ENCODE data around the gene ACOT7. TPM values are rescaled to one million over a fixed set of nuclear protein-coding genes. Genes with fewer than 3 reads are reported as not detected.

Gene ACOT7
- total RNA-seq, 1 donor from 2014 or later: 8.6 TPM

DNA sequence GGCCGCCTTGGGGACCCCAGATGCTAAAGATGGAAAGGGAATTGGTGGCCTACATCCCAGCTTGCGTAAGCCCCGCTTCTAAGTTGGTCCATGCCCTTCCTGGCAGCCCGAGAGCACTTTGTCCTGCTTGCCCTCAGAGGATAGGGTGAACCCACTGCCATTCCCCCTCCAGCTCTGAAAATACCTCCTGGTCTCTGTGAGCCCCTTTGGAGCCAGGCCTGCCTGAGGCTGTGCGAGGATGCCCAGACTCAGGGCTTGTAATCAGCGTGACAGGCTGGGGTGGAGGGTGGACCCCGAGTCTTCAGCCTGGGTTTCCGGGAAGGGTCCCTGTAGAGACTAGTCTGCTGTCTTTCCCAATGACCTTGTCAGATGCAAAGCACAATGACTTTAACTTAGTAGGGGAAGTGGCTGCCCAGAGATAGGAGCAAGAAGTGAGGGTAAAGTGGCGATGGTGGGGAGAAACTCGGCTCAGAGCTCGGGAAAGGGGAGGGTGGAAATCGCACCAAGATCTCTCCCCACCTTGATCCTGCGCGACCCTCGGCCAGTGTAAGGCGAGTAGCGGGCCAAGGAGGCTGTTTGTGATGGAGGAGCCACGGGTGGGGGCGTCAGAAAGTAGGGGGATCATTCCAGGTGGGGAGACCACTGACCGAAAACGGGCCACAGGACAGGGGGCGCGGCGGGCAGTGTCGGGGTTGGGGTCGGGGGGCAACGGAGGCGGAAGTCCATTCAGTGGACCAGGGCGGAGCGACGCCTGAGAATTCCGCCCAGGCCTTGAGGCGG is 152.3 kb downstream of the ACOT7 start:
- Histone ChIP-seq H3K4me1 (peaks cover 28% of the 10 kb centered on the region), H3K36me3 (no peaks in the 10 kb centered on the region), H3K4me3 (peak overlapping the region; percentile 50), H3K9me3 (replicated peaks) (no peaks in the 10 kb centered on the region), H3K27ac (replicated peaks) (no peak overlapping the region), H3K27me3 (ENCODE audit: low read depth) (peaks cover 75% of the 10 kb centered on the region)
- no peak for DNase-seq
- TF ChIP-seq, protein P1, sequence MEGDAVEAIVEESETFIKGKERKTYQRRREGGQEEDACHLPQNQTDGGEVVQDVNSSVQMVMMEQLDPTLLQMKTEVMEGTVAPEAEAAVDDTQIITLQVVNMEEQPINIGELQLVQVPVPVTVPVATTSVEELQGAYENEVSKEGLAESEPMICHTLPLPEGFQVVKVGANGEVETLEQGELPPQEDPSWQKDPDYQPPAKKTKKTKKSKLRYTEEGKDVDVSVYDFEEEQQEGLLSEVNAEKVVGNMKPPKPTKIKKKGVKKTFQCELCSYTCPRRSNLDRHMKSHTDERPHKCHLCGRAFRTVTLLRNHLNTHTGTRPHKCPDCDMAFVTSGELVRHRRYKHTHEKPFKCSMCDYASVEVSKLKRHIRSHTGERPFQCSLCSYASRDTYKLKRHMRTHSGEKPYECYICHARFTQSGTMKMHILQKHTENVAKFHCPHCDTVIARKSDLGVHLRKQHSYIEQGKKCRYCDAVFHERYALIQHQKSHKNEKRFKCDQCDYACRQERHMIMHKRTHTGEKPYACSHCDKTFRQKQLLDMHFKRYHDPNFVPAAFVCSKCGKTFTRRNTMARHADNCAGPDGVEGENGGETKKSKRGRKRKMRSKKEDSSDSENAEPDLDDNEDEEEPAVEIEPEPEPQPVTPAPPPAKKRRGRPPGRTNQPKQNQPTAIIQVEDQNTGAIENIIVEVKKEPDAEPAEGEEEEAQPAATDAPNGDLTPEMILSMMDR (IDR thresholded peaks at IDR 0.05; ENCODE audit: borderline replicate concordance): no peak
- intact Hi-C loops (cut with micrococcal nuclease): no loop called here

DNA sequence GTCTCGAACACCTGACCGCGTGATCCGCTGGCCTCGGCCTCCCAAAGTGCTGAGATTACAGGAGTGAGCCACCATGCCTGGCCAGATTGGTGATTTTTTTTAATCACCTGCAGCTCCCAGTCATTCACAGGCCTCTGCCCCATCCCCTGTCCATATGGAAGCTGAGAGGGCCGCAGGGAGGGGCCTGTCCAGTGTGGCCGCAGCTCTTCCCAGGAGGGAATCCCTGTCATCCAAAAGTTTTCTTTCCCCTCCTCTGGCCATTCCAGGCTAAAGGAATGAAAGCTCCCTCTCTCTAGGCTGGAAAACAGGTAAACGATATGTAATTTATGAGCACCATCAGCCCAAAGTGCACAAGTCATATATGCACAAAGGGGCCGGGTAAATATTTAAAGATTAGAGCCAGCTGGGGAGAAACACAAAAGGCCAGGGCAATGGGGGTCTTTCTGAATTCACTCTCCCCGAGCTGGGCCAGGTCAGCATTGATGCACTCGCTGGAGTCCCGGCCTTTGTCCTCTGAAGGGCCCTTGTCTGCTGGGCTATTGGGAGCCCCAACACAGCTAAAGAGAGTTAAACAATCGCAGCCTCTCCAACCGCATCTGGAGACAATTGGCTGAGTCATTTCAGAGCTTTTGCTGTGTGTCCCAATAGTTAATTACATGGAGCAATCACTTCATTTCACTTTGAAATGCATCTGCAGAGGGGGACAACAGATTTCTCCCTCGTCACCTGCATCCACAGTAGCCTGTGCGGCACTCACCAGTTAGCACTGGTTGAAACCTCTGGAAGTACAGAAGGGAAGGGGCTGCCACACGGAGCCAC is 153.4 kb downstream of the ACOT7 start:
- no peaks in the 10 kb centered on the region for H3K9me3 ChIP-seq (replicated peaks)
- peaks cover 22% of the 10 kb centered on the region for H3K4me1 ChIP-seq
- H3K27me3 ChIP-seq (ENCODE audit: low read depth): peaks cover 64% of the 10 kb centered on the region
- intact Hi-C loops (cut with micrococcal nuclease): no loop called here
- H3K27ac ChIP-seq (replicated peaks): no peak overlapping the region
- no peak for DNase-seq
- H3K36me3 ChIP-seq: no peaks in the 10 kb centered on the region
- TF ChIP-seq, protein P1 (IDR thresholded peaks at IDR 0.05; ENCODE audit: borderline replicate concordance): no peak
- H3K4me3 ChIP-seq: no peak overlapping the region

DNA sequence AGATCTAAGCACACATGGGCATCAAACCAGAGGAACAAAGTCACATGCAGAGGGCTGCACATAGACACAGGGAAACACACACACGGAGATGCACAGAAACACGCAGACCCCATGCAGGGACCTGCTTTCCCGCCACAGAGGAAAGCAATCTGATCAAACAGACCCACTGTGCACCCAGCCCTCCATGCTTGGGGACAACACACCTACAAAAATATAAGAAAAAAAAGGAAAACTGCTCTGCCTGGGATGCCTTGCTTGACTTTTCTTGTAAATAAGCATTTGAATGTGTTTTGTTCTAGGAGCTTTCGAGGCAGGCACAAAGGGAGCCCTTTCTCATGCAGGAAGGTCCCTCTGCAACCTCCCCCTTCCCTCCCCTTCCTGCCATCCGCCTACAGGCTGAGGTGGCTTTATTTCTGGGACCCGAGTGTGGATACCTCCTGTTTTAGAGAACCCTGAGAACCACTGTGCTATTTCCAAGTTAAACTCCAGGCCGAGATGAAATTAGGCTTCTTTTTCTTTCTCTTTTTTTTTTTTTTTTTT is 154.3 kb downstream of the ACOT7 start:
- no peak for DNase-seq
- peaks cover 57% of the 10 kb centered on the region for H3K27me3 ChIP-seq (ENCODE audit: low read depth)
- H3K27ac ChIP-seq (replicated peaks): no peak overlapping the region
- TF ChIP-seq, protein P1 (IDR thresholded peaks at IDR 0.05; ENCODE audit: borderline replicate concordance): no peak
- intact Hi-C loops (cut with micrococcal nuclease): no loop called here
- H3K36me3 ChIP-seq: peaks cover 4% of the 10 kb centered on the region
- no peak overlapping the region for H3K4me3 ChIP-seq
- H3K4me1 ChIP-seq: peaks cover 30% of the 10 kb centered on the region
- H3K9me3 ChIP-seq (replicated peaks): no peaks in the 10 kb centered on the region

DNA sequence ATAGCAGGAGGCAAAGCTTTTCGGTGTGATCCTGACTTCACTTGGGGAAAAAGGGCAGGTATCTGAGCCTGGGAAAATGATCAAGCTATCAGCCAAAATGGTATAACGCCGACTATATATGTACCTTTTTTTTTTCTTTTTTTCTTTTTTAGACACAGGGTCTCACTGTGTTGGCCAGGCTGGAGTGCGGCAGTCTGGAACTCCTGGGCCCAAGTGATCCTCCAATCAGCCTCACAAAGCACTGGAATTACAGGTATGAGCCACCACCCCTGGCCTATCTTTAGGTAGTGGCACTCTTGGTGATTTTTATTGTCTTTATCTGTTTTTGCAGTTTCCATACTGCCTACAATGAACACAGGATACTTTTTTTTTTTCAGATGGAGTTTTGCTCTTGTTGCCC is 156.5 kb downstream of the ACOT7 start:
- H3K27ac ChIP-seq (replicated peaks): no peak overlapping the region
- H3K4me1 ChIP-seq: peaks cover 39% of the 10 kb centered on the region
- TF ChIP-seq, protein P1 (IDR thresholded peaks at IDR 0.05; ENCODE audit: borderline replicate concordance): no peak
- peaks cover 35% of the 10 kb centered on the region for H3K27me3 ChIP-seq (ENCODE audit: low read depth)
- H3K4me3 ChIP-seq: no peak overlapping the region
- peaks cover 26% of the 10 kb centered on the region for H3K36me3 ChIP-seq
- no peaks in the 10 kb centered on the region for H3K9me3 ChIP-seq (replicated peaks)
- no peak for DNase-seq
- intact Hi-C loops (cut with micrococcal nuclease): no loop called here

DNA sequence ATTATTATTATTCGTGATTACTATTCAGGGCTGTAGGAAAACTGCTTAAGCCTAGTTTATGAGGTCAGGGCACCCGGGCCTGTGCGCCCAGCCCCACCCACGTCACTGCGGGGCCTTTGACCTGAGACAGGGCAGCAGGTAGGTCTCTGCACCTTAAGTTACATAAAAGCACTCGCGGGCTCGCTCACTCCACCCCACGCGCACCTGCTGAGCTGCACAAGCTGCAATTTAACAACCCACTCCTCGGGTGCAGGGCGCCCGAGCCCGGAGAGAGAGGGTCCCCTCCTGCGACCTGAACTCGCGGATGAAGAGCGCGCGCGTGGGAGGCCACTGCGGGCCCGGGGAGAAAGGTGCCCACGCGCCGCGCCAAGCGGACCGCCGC is 158.3 kb downstream of the ACOT7 start:
- H3K27ac ChIP-seq (replicated peaks): peak overlapping the region; percentile 90
- TF ChIP-seq, protein P1 (IDR thresholded peaks at IDR 0.05; ENCODE audit: borderline replicate concordance): no peak
- no peak for DNase-seq
- peaks cover 44% of the 10 kb centered on the region for H3K36me3 ChIP-seq
- H3K4me1 ChIP-seq: peaks cover 40% of the 10 kb centered on the region
- H3K9me3 ChIP-seq (replicated peaks): no peaks in the 10 kb centered on the region
- peak overlapping the region; percentile 72 for H3K4me3 ChIP-seq
- intact Hi-C loops (cut with micrococcal nuclease): no loop called here
- H3K27me3 ChIP-seq (ENCODE audit: low read depth): peaks cover 17% of the 10 kb centered on the region
